PFSK-1 (cell line): ENCODE results near the gene AVP.

Experiments used
- FOXP2 ChIP-seq: optimal IDR thresholded peaks from 2 replicates; pipeline ENCODE3; 2011; ENCODE audit warnings: borderline replicate concordance, control low read depth, inconsistent platforms; ENCODE audit not compliant: insufficient read depth; ENCODE audit errors: extremely low read length, extremely low read depth
- POLR2AphosphoS5 ChIP-seq: IDR thresholded peaks from 2 replicates; pipeline ENCODE4 v1.6.1; 2012; ENCODE audit warnings: low read depth, mild to moderate bottlenecking, control low read depth, low read length, moderate library complexity
- TAF1 ChIP-seq: IDR thresholded peaks from 2 replicates; pipeline ENCODE4 v1.6.1; 2012; ENCODE audit warnings: low read length, control low read depth, borderline replicate concordance; ENCODE audit not compliant: insufficient read depth

- no peak for TF ChIP-seq FOXP2
- TF ChIP-seq POLR2AphosphoS5, result no peak
- TF ChIP-seq TAF1, result no peak
Observed at GRCh38 chr20:3046677-3047462, 37.7 kb downstream of the AVP start.
